H9 (cell line): ENCODE measurements around the gene CTBS. TPM values are rescaled to one million over a fixed set of nuclear protein-coding genes. Genes with fewer than 3 reads are reported as not detected.
A peak's percentile ranks its signal among the peaks of the same experiment; 100 is the strongest.

Source experiments
- DNase-seq: peaks from one replicate; pipeline ENCODE4 v3.0.0-alpha.2; 2017
- H2AFZ ChIP-seq: one replicate; pipeline ENCODE4 v1.6.1; 2013; ENCODE audit warnings: mild to moderate bottlenecking, low read length, control low read depth, moderate library complexity
- H2AK5ac ChIP-seq: 2 replicates; pipeline ENCODE4 v1.6.1; 2013; ENCODE audit warnings: low read length, control low read depth, mixed read lengths; ENCODE audit not compliant: insufficient read length
- H2BK120ac ChIP-seq: one replicate; pipeline ENCODE4 v1.6.1; 2013; ENCODE audit warnings: low read depth, mild to moderate bottlenecking, low read length, control low read depth, inconsistent platforms; ENCODE audit not compliant: poor library complexity, severe bottlenecking
- H2BK12ac ChIP-seq: 2 replicates; pipeline ENCODE4 v1.6.1; 2013; ENCODE audit warnings: low read length, control low read depth, mixed read lengths, low read depth; ENCODE audit not compliant: insufficient read length
- H2BK15ac ChIP-seq: 2 replicates; pipeline ENCODE4 v1.6.1; 2013; ENCODE audit warnings: low read depth, low read length, control low read depth
- H2BK20ac ChIP-seq: one replicate; pipeline ENCODE4 v1.6.1; 2013; ENCODE audit warnings: low read depth, mild to moderate bottlenecking, low read length, control low read depth, inconsistent platforms; ENCODE audit not compliant: poor library complexity, severe bottlenecking
- H2BK5ac ChIP-seq: 2 replicates; pipeline ENCODE4 v1.6.1; 2013; ENCODE audit warnings: low read length, control low read depth, mixed read lengths; ENCODE audit not compliant: insufficient read length
- H3K14ac ChIP-seq: 2 replicates; pipeline ENCODE4 v1.6.1; 2013; ENCODE audit warnings: low read length, control low read depth; ENCODE audit not compliant: insufficient read depth
- H3K18ac ChIP-seq: 2 replicates; pipeline ENCODE4 v1.6.1; 2013; ENCODE audit warnings: low read depth, mild to moderate bottlenecking, mixed read lengths, low read length, control low read depth; ENCODE audit not compliant: insufficient read length
- H3K23ac ChIP-seq: 2 replicates; pipeline ENCODE4 v1.6.1; 2013; ENCODE audit warnings: low read length, control low read depth, mixed read lengths, low read depth; ENCODE audit not compliant: insufficient read length
- H3K23me2 ChIP-seq: 2 replicates; pipeline ENCODE4 v1.6.1; 2013; ENCODE audit warnings: low read depth, mild to moderate bottlenecking, mixed read lengths, low read length, control low read depth; ENCODE audit not compliant: insufficient read length, poor library complexity, severe bottlenecking
- H3K27ac ChIP-seq: 2 replicates; pipeline ENCODE4 v1.5.1; 2013; ENCODE audit warnings: low read length, control low read depth, mixed read lengths, low read depth; ENCODE audit not compliant: insufficient read length
- H3K27me3 ChIP-seq: 2 replicates; pipeline ENCODE4 v1.6.1; 2013; ENCODE audit warnings: low read length, control low read depth, inconsistent platforms; ENCODE audit not compliant: insufficient read depth
- H3K4ac ChIP-seq: 2 replicates; pipeline ENCODE4 v1.6.1; 2013; ENCODE audit warnings: low read depth, mild to moderate bottlenecking, control low read depth, inconsistent platforms, low read length, moderate library complexity
- H3K4me1 ChIP-seq: 2 replicates; pipeline ENCODE4 v1.6.1; 2013; ENCODE audit warnings: low read length, control low read depth, inconsistent platforms; ENCODE audit not compliant: insufficient read depth
- H3K4me2 ChIP-seq: 2 replicates; pipeline ENCODE4 v1.6.1; 2013; ENCODE audit warnings: low read length, control low read depth, mixed read lengths; ENCODE audit not compliant: insufficient read length, insufficient read depth
- H3K56ac ChIP-seq: 2 replicates; pipeline ENCODE4 v1.6.1; 2013; ENCODE audit warnings: low read depth, mild to moderate bottlenecking, mixed read lengths, low read length, control low read depth; ENCODE audit not compliant: insufficient read length
- H3K79me1 ChIP-seq: 2 replicates; pipeline ENCODE4 v1.6.1; 2013; ENCODE audit warnings: low read depth, mild to moderate bottlenecking, moderate library complexity, low read length, control low read depth, inconsistent platforms; ENCODE audit not compliant: insufficient read depth, poor library complexity, severe bottlenecking
- H3K79me2 ChIP-seq: 2 replicates; pipeline ENCODE4 v1.6.1; 2013; ENCODE audit warnings: low read length, control low read depth, inconsistent platforms; ENCODE audit not compliant: insufficient read depth
- H3K9ac ChIP-seq: 2 replicates; pipeline ENCODE4 v1.6.1; 2013; ENCODE audit warnings: low read length, control low read depth, mixed read lengths; ENCODE audit not compliant: insufficient read length; ENCODE audit errors: extremely low read depth
- H3K9me3 ChIP-seq: one replicate; pipeline ENCODE4 v1.6.1; 2013; ENCODE audit warnings: low read depth, low read length, inconsistent platforms; ENCODE audit not compliant: control insufficient read depth
- H3T11ph ChIP-seq: one replicate; pipeline ENCODE4 v1.6.1; 2013; ENCODE audit warnings: mild to moderate bottlenecking, low read length, control low read depth, inconsistent platforms
- H4K20me1 ChIP-seq: one replicate; pipeline ENCODE4 v1.6.1; 2013; ENCODE audit not compliant: control insufficient read depth, insufficient read length, insufficient read depth
- H4K5ac ChIP-seq: 2 replicates; pipeline ENCODE4 v1.6.1; 2013; ENCODE audit warnings: low read depth, mild to moderate bottlenecking, mixed read lengths, low read length, control low read depth; ENCODE audit not compliant: insufficient read length
- H4K8ac ChIP-seq: replicated peaks from 2 replicates; pipeline ENCODE4 v1.6.1; 2013; ENCODE audit warnings: low read length, control low read depth, mixed read lengths, low read depth; ENCODE audit not compliant: insufficient read length
- H4K91ac ChIP-seq: 2 replicates; pipeline ENCODE4 v1.6.1; 2013; ENCODE audit warnings: low read depth, mild to moderate bottlenecking, moderate library complexity, mixed read lengths, low read length, control low read depth; ENCODE audit not compliant: insufficient read length
- H3K27ac Mint-ChIP-seq, 3 experiments: 2 replicates in 2 of 3; 3 replicates in 1 of 3; pipeline ENCODE4 v1.8.0; 2020 to 2021; ENCODE audit warnings: mixed read lengths in 3 of 3, mild to moderate bottlenecking in 1 of 3, moderate library complexity in 1 of 3
- H3K27me3 Mint-ChIP-seq: 2 replicates; pipeline ENCODE4 v1.8.0; 2021; ENCODE audit warnings: low read depth, mild to moderate bottlenecking, moderate library complexity, mixed read lengths
- H3K36me3 Mint-ChIP-seq, 3 experiments: 2 replicates in 2 of 3; 3 replicates in 1 of 3; pipeline ENCODE4 v1.8.0; 2020 to 2021; ENCODE audit warnings: low read depth in 3 of 3, mixed read lengths in 3 of 3; ENCODE audit not compliant: insufficient read depth in 1 of 3
- H3K4me1 Mint-ChIP-seq, 2 experiments: 2 replicates each; pipeline ENCODE4 v1.8.0; 2020; ENCODE audit warnings: mixed read lengths in 2 of 2
- H3K4me3 Mint-ChIP-seq, 2 experiments: 2 replicates in 1 of 2; 3 replicates in 1 of 2; pipeline ENCODE4 v1.8.0; 2020 to 2021; ENCODE audit warnings: mild to moderate bottlenecking in 2 of 2, mixed read lengths in 2 of 2, moderate library complexity in 1 of 2
- H3K9me3 Mint-ChIP-seq, 2 experiments: 2 replicates in 1 of 2; 3 replicates in 1 of 2; pipeline ENCODE4 v1.8.0; 2020; ENCODE audit warnings: mild to moderate bottlenecking in 2 of 2, mixed read lengths in 2 of 2, moderate library complexity in 1 of 2
- CTCF ChIP-seq: fragments of 200-600 bp; sonication (generic); conservative IDR thresholded peaks from 3 replicates; pipeline ENCODE4 v1.8.0; 2021; ENCODE audit warnings: antibody characterized with exemption, mild to moderate bottlenecking
- WGBS: extraction: QIAGEN DNeasy Blood & Tissue Kit; methylation state at CpG from one replicate; pipeline ENCODE4 v1.1.7; 2013; ENCODE audit warnings: missing lambda C conversion rate, low lambda C conversion rate, mixed read lengths; ENCODE audit not compliant: insufficient read length; ENCODE audit errors: extremely low coverage; 5-methylcytosine and 5-hydroxymethylcytosine counted together
- total RNA-seq: library from RNA; stranded (reverse); gene quantifications from 2 replicates; pipeline ENCODE4 v1.2.1, GENCODE V29; 2021

Gene CTBS
- total RNA-seq, 1 experiment from 2014 or later: 2.8 TPM

- H3K9ac ChIP-seq: peak overlapping the region; percentile 91
- H2BK20ac ChIP-seq: no peak overlapping the region
- H3T11ph ChIP-seq: no peak overlapping the region
- peak overlapping the region; percentile 97 to 100 for H3K4me3 Mint-ChIP-seq
- peaks cover 3% of the 10 kb centered on the region; the same call in 1 of the 2 replicates for H3K4me1 ChIP-seq
- no peak overlapping the region for H2BK120ac ChIP-seq
- H3K36me3 Mint-ChIP-seq: peaks cover 5 to 24% (median 16%) of the 10 kb centered on the region in 3 experiments; a peak in 6 of 7 replicates
- H3K4me2 ChIP-seq: peak overlapping the region; percentile 67
- H3K27ac Mint-ChIP-seq: peak overlapping the region; percentile 94 to 96 (median 95); a peak in 5 of 7 replicates
- H3K18ac ChIP-seq: no peak overlapping the region
- no peaks in the 10 kb centered on the region for H3K27me3 ChIP-seq
- H4K8ac ChIP-seq: no peak overlapping the region
- peaks cover 4% of the 10 kb centered on the region for H3K23me2 ChIP-seq
- no peaks in the 10 kb centered on the region for H3K9me3 ChIP-seq
- H3K79me1 ChIP-seq: no peaks in the 10 kb centered on the region
- no peak overlapping the region for H4K5ac ChIP-seq
- peaks cover 16 to 18% of the 10 kb centered on the region in 2 experiments for H3K9me3 Mint-ChIP-seq
- peaks cover 8% of the 10 kb centered on the region; the same call in 1 of the 2 replicates for H3K79me2 ChIP-seq
- no peak for DNase-seq
- no peak overlapping the region for H2BK15ac ChIP-seq
- H2AFZ ChIP-seq: no peak overlapping the region
- no peak overlapping the region for H3K14ac ChIP-seq
- no peaks in the 10 kb centered on the region for H4K20me1 ChIP-seq
- H2BK12ac ChIP-seq: no peak overlapping the region
- H3K4me1 Mint-ChIP-seq: peaks cover 35 to 43% of the 10 kb centered on the region in 2 experiments
- no peak overlapping the region for H3K27ac ChIP-seq
- no peak for TF ChIP-seq CTCF
- no peak overlapping the region for H2AK5ac ChIP-seq
- H3K4ac ChIP-seq: no peak overlapping the region
- no peaks in the 10 kb centered on the region; the same call in 1 of the 2 replicates for H3K27me3 Mint-ChIP-seq
- H4K91ac ChIP-seq: no peak overlapping the region
- no CpG with 5 or more reads among the region's 17 CpGs for WGBS
- no peak overlapping the region for H2BK5ac ChIP-seq
- no peak overlapping the region for H3K56ac ChIP-seq
- no peak overlapping the region for H3K23ac ChIP-seq
Measured at GRCh38 chr1:84504580-84505492, 69.4 kb downstream of the CTBS start.
